Calu3 (cell line): Measurements from ENCODE around the gene IFITM10. TPM values are rescaled to one million over a fixed set of nuclear protein-coding genes. Genes with fewer than 3 reads are reported as not detected.

ENCODE experiments used
- BruUV-seq: library from RNA; stranded (reverse); fragments of 400-500 nt; replicated peaks from 2 replicates; lab custom pipeline; 2021; lab: Mats Ljungman, UMichigan
- CTCF ChIA-PET: fragments of 300-600 bp; sonication (Branson Sonifier 250); formaldehyde crosslinking; loops from one replicate; lab custom pipeline; 2022; ENCODE audit warnings: antibody characterized with exemption; lab: Charles Lee
- DNase-seq: peaks from one replicate; pipeline ENCODE4 v3.0.0; 2022
- H3K27ac Mint-ChIP-seq: one replicate; pipeline ENCODE4 v1.8.0; 2022; ENCODE audit warnings: mixed read lengths; ENCODE audit not compliant: unreplicated experiment
- H3K27me3 Mint-ChIP-seq: one replicate; pipeline ENCODE4 v1.8.0; 2022; ENCODE audit warnings: mixed read lengths; ENCODE audit not compliant: unreplicated experiment
- H3K36me3 Mint-ChIP-seq: one replicate; pipeline ENCODE4 v1.8.0; 2022; ENCODE audit warnings: mild to moderate bottlenecking, moderate library complexity, mixed read lengths; ENCODE audit not compliant: insufficient read depth, unreplicated experiment
- H3K4me1 Mint-ChIP-seq: one replicate; pipeline ENCODE4 v1.8.0; 2022; ENCODE audit warnings: mild to moderate bottlenecking, low read depth, mixed read lengths; ENCODE audit not compliant: unreplicated experiment
- H3K4me3 Mint-ChIP-seq: one replicate; pipeline ENCODE4 v1.8.0; 2022; ENCODE audit warnings: mild to moderate bottlenecking, low read depth, moderate library complexity, mixed read lengths; ENCODE audit not compliant: unreplicated experiment
- H3K9me3 Mint-ChIP-seq: one replicate; pipeline ENCODE4 v1.8.0; 2022; ENCODE audit warnings: low read depth, mixed read lengths; ENCODE audit not compliant: unreplicated experiment
- CTCF ChIP-seq: fragments of 200-600 bp; IDR thresholded peaks from one replicate; pipeline ENCODE4 v1.8.0; 2022; ENCODE audit warnings: antibody characterized with exemption; ENCODE audit not compliant: unreplicated experiment
- intact Hi-C: fragments of 100-400 bp; cut with micrococcal nuclease; formaldehyde crosslinking; loops from one replicate; pipeline ENCODE4 v1.10.0; 2022; ENCODE audit not compliant: unreplicated experiment
- total RNA-seq: library from RNA; stranded (reverse); gene quantifications from 2 replicates; pipeline ENCODE4 v1.2.3, GENCODE V29; 2022

IFITM10 gene
- total RNA-seq, 1 experiment from 2014 or later = 3.3 TPM

DNA sequence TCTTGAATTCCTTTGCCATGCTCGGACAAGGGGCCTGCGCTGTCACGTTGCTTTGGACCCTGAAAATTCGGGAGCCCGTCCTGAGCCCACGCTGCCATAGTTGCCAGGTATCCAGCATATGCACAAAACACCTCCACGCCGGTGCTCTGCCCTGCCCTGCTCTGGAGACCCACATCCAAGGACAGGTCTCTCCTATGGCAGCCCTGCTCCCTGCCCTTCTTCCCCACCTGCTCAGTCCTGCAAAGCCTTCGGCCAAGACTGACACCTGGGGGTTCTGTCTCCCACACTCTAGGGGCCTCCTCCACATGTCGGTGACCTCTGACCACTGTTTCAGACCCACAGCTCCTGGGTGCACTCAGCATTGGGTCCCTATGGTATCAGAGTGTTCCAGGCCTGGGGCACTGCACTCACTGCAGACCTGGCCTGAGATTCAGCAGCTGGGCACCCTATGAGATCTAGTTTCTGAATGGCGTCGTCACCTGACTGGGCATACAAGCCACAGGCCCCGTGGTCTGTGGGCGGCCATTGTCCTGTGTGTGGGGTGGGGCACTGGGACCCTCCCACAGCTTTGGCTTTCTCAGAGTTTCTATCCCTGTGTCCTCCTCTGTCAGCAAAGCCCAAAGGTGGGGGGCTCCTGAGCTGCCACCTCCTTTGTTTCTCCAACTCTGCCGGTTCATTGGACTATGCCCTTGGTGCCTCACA, 55.4 kb downstream of the IFITM10 start:
- Mint-ChIP-seq H3K27me3 (peaks cover 29% of the 10 kb centered on the region), H3K36me3 (peaks cover 9% of the 10 kb centered on the region), H3K9me3 (peaks cover 4% of the 10 kb centered on the region), H3K4me1 (peaks cover 16% of the 10 kb centered on the region), H3K27ac (no peak overlapping the region), H3K4me3 (no peak overlapping the region)
- TF ChIP-seq CTCF = no peak
- CTCF ChIA-PET = interaction anchor here (1.2 to 2.9 kb wide), 5 partner anchors 42 to 253 kb away, joined by 3 to 117 read pairs (median 5); partner anchors contain the start of gene SYT8
- intact Hi-C loops = loop anchor here (5.0 kb wide), 1 partner anchor 457 kb away; no protein-coding TSS in a partner anchor
- DNase-seq = no peak
- BruUV-seq = no TSS peak

- intact Hi-C loops = loop anchor here (5.0 kb wide), 1 partner anchor 458 kb away; no protein-coding TSS in a partner anchor
- peak; percentile 92 for TF ChIP-seq CTCF
- Mint-ChIP-seq H3K4me3 (peak overlapping the region; percentile 68), H3K4me1 (peaks cover 16% of the 10 kb centered on the region), H3K36me3 (peaks cover 9% of the 10 kb centered on the region), H3K27ac (no peak overlapping the region), H3K9me3 (peaks cover 4% of the 10 kb centered on the region), H3K27me3 (peaks cover 36% of the 10 kb centered on the region)
- DNase-seq = peak; percentile 94
- CTCF ChIA-PET = interaction anchor here (0.7 to 2.9 kb wide), 15 partner anchors 12 to 462 kb away, joined by 3 to 117 read pairs (median 5); partner anchors contain the start of gene SYT8
- BruUV-seq = no TSS peak
These were observed 56.1 kb downstream of the IFITM10 start for GRCh38 chr11:1694064-1694845.

- H3K27me3 Mint-ChIP-seq = peaks cover 44% of the 10 kb centered on the region
- peaks cover 4% of the 10 kb centered on the region for H3K9me3 Mint-ChIP-seq
- DNase-seq = peak; percentile 92
- intact Hi-C loops = loop anchor here (1.0 to 5.0 kb wide), 2 partner anchors 140 to 459 kb away; no protein-coding TSS in a partner anchor
- TF ChIP-seq CTCF = peak; percentile 92
- peaks cover 16% of the 10 kb centered on the region for H3K4me1 Mint-ChIP-seq
- H3K36me3 Mint-ChIP-seq = peaks cover 9% of the 10 kb centered on the region
- H3K27ac Mint-ChIP-seq = peak overlapping the region; percentile 68
- no TSS peak for BruUV-seq
- CTCF ChIA-PET = interaction anchor here (0.7 to 2.9 kb wide), 15 partner anchors 13 to 463 kb away, joined by 3 to 117 read pairs (median 5); partner anchors contain the start of gene SYT8
- H3K4me3 Mint-ChIP-seq = peak overlapping the region; percentile 68
These were observed 56.9 kb downstream of the IFITM10 start for GRCh38 chr11:1693327-1694063.
